ENCODE measurements around the gene GPR162.

Gene GPR162

DNA sequence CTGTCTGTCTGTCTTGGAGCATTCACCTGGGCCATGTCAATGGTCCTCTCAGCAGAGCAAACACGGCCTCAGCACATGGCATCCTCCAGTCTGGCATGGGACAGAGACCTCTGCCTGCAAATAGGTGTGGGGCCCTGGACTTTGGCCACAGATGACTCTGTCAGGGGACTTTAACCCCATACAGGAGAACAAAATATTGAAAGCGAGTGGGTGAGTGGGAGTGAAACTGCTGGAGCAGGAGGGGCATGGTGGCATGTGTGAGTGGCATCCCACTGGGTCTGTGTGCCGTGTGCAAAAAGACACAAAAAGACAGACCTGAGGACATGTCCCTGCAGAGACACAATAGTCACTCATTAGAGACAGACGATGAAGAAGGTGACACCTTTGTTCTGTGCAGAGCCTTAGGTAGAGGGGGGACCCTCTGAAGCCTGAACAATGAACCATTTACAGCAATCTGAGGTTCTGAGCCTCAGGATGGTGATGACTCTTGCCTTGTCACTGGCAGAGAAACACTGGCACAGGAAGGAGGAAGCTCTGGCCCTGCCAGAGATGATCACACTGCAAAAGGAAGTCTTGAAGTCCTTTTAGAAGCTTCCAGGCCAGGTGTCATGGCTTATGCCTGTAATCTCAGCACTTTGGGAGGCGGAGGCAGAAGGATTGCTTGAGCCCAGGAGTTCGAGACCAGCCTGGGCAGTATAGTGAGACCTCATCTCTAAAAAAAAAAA is 41.8 kb upstream of the GPR162 start:
- Histone ChIP-seq H2AFZ (ENCODE audit: low read length) (no peak overlapping the region), H3K27ac (ENCODE audit: low read length) (no peak overlapping the region), H3K9ac (ENCODE audit: low read length) (no peak overlapping the region), H3K9me3 (replicated peaks; ENCODE audit: insufficient read depth, low read length) (no peaks in the 10 kb centered on the region), H3K9me2 (replicated peaks; ENCODE audit: insufficient read depth, low read length) (no peaks in the 10 kb centered on the region), H3K36me3 (replicated peaks; ENCODE audit: insufficient read depth, low read length) (no peaks in the 10 kb centered on the region), H3K4me2 (ENCODE audit: low read depth, low read length) (no peak overlapping the region), H3F3A (ENCODE audit: insufficient read depth, low read length) (peaks cover 6% of the 10 kb centered on the region), H3K79me2 (ENCODE audit: low read length) (no peaks in the 10 kb centered on the region), H3K27me3 (replicated peaks; ENCODE audit: insufficient read depth, low read length) (0 out of 2 replicates have a peak, but pooled peaks cover 11% of the 10 kb centered on the region), H4K20me1 (ENCODE audit: insufficient read depth, low read length) (no peaks in the 10 kb centered on the region), H3K4me3 (ENCODE audit: low read length) (no peak overlapping the region), H3K4me1 (ENCODE audit: low read length) (peaks cover 40% of the 10 kb centered on the region)
- TF ChIP-seq EZH2 (optimal IDR thresholded peaks at IDR 0.05; ENCODE audit: low read depth, low read length), result no peak
- DNase-seq, result no peak

DNA sequence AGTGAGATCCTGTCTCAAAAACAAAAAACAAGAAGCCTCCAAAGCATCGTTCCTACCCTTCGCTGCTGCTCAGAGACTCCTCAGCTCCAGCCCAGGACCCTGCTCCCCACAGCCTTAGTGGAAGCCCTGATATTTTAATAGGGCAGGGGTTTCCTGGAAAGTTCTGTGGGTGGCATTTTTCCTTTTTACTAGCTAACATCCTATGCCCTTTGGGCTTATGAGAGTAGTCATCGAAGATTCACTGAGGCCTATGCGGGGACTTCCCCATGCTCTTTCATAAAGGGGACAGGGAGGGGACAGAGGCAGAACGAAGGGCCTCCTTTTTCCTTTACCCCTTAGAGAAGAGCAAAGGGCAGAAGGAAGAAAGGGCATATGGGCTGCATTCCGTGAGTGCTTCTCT is 41.0 kb upstream of the GPR162 start:
- no peak overlapping the region for H3K27ac ChIP-seq (ENCODE audit: low read length)
- H3K79me2 ChIP-seq (ENCODE audit: low read length), result no peaks in the 10 kb centered on the region
- H4K20me1 ChIP-seq (ENCODE audit: insufficient read depth, low read length), result no peaks in the 10 kb centered on the region
- no peak overlapping the region for H2AFZ ChIP-seq (ENCODE audit: low read length)
- H3K36me3 ChIP-seq (replicated peaks; ENCODE audit: insufficient read depth, low read length), result no peaks in the 10 kb centered on the region
- 0 out of 2 replicates have a peak, but pooled peaks cover 11% of the 10 kb centered on the region for H3K27me3 ChIP-seq (replicated peaks; ENCODE audit: insufficient read depth, low read length)
- no peak overlapping the region for H3K9ac ChIP-seq (ENCODE audit: low read length)
- H3F3A ChIP-seq (ENCODE audit: insufficient read depth, low read length), result peaks cover 6% of the 10 kb centered on the region
- H3K4me3 ChIP-seq (ENCODE audit: low read length), result no peak overlapping the region
- H3K4me2 ChIP-seq (ENCODE audit: low read depth, low read length), result no peak overlapping the region
- no peak for DNase-seq
- H3K9me2 ChIP-seq (replicated peaks; ENCODE audit: insufficient read depth, low read length), result no peaks in the 10 kb centered on the region
- peaks cover 36% of the 10 kb centered on the region for H3K4me1 ChIP-seq (ENCODE audit: low read length)
- no peak for TF ChIP-seq EZH2 (optimal IDR thresholded peaks at IDR 0.05; ENCODE audit: low read depth, low read length)
- TF ChIP-seq, protein P1, sequence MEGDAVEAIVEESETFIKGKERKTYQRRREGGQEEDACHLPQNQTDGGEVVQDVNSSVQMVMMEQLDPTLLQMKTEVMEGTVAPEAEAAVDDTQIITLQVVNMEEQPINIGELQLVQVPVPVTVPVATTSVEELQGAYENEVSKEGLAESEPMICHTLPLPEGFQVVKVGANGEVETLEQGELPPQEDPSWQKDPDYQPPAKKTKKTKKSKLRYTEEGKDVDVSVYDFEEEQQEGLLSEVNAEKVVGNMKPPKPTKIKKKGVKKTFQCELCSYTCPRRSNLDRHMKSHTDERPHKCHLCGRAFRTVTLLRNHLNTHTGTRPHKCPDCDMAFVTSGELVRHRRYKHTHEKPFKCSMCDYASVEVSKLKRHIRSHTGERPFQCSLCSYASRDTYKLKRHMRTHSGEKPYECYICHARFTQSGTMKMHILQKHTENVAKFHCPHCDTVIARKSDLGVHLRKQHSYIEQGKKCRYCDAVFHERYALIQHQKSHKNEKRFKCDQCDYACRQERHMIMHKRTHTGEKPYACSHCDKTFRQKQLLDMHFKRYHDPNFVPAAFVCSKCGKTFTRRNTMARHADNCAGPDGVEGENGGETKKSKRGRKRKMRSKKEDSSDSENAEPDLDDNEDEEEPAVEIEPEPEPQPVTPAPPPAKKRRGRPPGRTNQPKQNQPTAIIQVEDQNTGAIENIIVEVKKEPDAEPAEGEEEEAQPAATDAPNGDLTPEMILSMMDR (IDR thresholded peaks at IDR 0.05; ENCODE audit: low read length), result no peak
- TF ChIP-seq EZH2phosphoT487 (IDR thresholded peaks at IDR 0.05; ENCODE audit: low read length), result no peak
- no peaks in the 10 kb centered on the region for H3K9me3 ChIP-seq (replicated peaks; ENCODE audit: insufficient read depth, low read length)

DNA sequence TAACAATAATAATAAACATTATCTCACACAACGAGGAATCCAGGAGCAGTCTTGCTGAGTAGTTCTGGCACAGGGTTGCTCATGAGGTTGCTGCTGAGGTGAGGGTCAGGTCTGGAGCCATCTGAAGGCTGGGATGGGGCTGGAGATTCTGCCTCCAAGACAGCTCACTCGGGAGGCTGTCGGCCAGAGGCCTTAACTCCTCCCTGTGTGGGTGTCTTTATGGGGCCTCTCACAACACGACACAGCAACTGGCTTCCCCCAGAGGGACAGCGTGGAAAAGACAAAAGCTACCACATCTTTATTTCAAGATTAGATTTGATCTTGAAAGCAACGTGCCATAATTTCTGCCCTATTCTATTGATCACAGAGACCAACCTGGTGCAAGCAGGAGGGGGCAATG is 39.5 kb upstream of the GPR162 start:
- TF ChIP-seq EZH2phosphoT487 (IDR thresholded peaks at IDR 0.05; ENCODE audit: low read length) (no peak), EZH2 (optimal IDR thresholded peaks at IDR 0.05; ENCODE audit: low read depth, low read length) (no peak)
- TF ChIP-seq, protein P1 (IDR thresholded peaks at IDR 0.05; ENCODE audit: low read length), result no peak
- Histone ChIP-seq H3K9me3 (replicated peaks; ENCODE audit: insufficient read depth, low read length) (no peaks in the 10 kb centered on the region), H3K36me3 (replicated peaks; ENCODE audit: insufficient read depth, low read length) (no peaks in the 10 kb centered on the region), H3K27ac (ENCODE audit: low read length) (no peak overlapping the region), H2AFZ (ENCODE audit: low read length) (no peak overlapping the region), H3K9me2 (replicated peaks; ENCODE audit: insufficient read depth, low read length) (no peaks in the 10 kb centered on the region), H3K79me2 (ENCODE audit: low read length) (no peaks in the 10 kb centered on the region), H4K20me1 (ENCODE audit: insufficient read depth, low read length) (no peaks in the 10 kb centered on the region), H3K4me3 (ENCODE audit: low read length) (no peak overlapping the region), H3F3A (ENCODE audit: insufficient read depth, low read length) (peaks cover 6% of the 10 kb centered on the region), H3K4me2 (ENCODE audit: low read depth, low read length) (no peak overlapping the region), H3K9ac (ENCODE audit: low read length) (no peak overlapping the region), H3K27me3 (replicated peaks; ENCODE audit: insufficient read depth, low read length) (0 out of 2 replicates have a peak, but pooled peaks cover 9% of the 10 kb centered on the region), H3K4me1 (ENCODE audit: low read length) (peaks cover 30% of the 10 kb centered on the region)
- no peak for DNase-seq

Data from MM.1S (cell line).